Esophagus squamous epithelium (tissue), 4 donors: ENCODE data around the gene GDF11.

Experiments used
- CTCF ChIP-seq, 6 experiments: fragments of 450-650 bp in 4 of 6; fragments of 200-600 bp in 2 of 6; sonication (generic) in 2 of 6; IDR thresholded peaks; one replicate each; pipeline ENCODE4 v1.5.1; 2016 to 2019; ENCODE audit warnings: antibody characterized with exemption in 6 of 6, mild to moderate bottlenecking in 4 of 6, moderate library complexity in 4 of 6
- POLR2A ChIP-seq, 4 donors: fragments of 450-650 bp; IDR thresholded peaks; one replicate each; pipeline ENCODE4 v1.6.1; 2017; ENCODE audit warnings: antibody characterized with exemption in 4 of 4, mild to moderate bottlenecking in 4 of 4, moderate library complexity in 3 of 4

GRCh38 chr12:55746174-55746912 lies 3.4 kb downstream of the GDF11 start:
- no peak for TF ChIP-seq CTCF (IDR thresholded peaks at IDR 0.05)
- TF ChIP-seq POLR2A (IDR thresholded peaks at IDR 0.05), result no peak
